B cell (primary cell): ENCODE data around the gene MAJIN. TPM values are rescaled to one million over a fixed set of nuclear protein-coding genes. Genes with fewer than 3 reads are reported as not detected.

Experiments used
- ATAC-seq: fragments of 200-7000 bp; cut with Tn5 transposase; one replicate; pipeline ENCODE4 v1.10.0; 2021; ENCODE audit warnings: low read depth, mild to moderate bottlenecking, moderate number of reproducible peaks, moderate library complexity
- CTCF ChIA-PET: fragments of 350-600 bp; sonication (Branson Sonifier 250); formaldehyde crosslinking; loops from one replicate; lab custom pipeline; 2021; ENCODE audit warnings: antibody characterized with exemption, inconsistent platforms; lab: Charles Lee
- POLR2A ChIA-PET: fragments of 350-600 bp; sonication (Branson Sonifier 250); formaldehyde crosslinking; loops from one replicate; lab custom pipeline; 2021; ENCODE audit warnings: antibody characterized with exemption; lab: Charles Lee
- DNase-seq: peaks from one replicate; pipeline ENCODE4 v3.0.0; 2013
- H2AFZ ChIP-seq: 2 replicates; pipeline ENCODE4 v1.6.1; 2012; ENCODE audit warnings: mild to moderate bottlenecking, low read depth, low read length; ENCODE audit not compliant: insufficient read depth, poor library complexity, severe bottlenecking
- H3K27ac ChIP-seq, 2 donors: 1 replicate in 1 of 2; 2 replicates in 1 of 2; pipeline ENCODE4 v1.5.1; 2012 to 2013; ENCODE audit warnings: low read length in 2 of 2, mild to moderate bottlenecking in 2 of 2, moderate library complexity in 1 of 2
- H3K27me3 ChIP-seq, 4 experiments: fragments of 200-600 bp in 1 of 4; sonication (generic) in 1 of 4; replicated peaks in 1 of 4; 1 replicate in 2 of 4; 2 replicates in 2 of 4; pipeline versions ENCODE4 v1.6.1 to v1.7.0; 2013 to 2016; ENCODE audit warnings: low read length in 3 of 4, mild to moderate bottlenecking in 2 of 4, mixed read lengths in 1 of 4, moderate library complexity in 1 of 4; ENCODE audit not compliant: insufficient read depth in 4 of 4, control insufficient read depth in 3 of 4; ENCODE audit errors: control extremely low read depth in 1 of 4
- H3K36me3 ChIP-seq, 2 experiments: replicated peaks in 1 of 2; 1 replicate in 1 of 2; 2 replicates in 1 of 2; pipeline versions ENCODE4 v1.6.1 to v1.7.1; 2013; ENCODE audit warnings: low read length in 1 of 2; ENCODE audit not compliant: insufficient read depth in 2 of 2, control insufficient read depth in 1 of 2; ENCODE audit errors: control extremely low read depth in 1 of 2, extremely low read depth in 1 of 2
- H3K4me1 ChIP-seq, 2 donors: fragments of 200-600 bp in 1 of 2; sonication (generic) in 1 of 2; 1 replicate in 1 of 2; 2 replicates in 1 of 2; pipeline versions ENCODE4 v1.5.1 to v1.6.1; 2013 to 2017; ENCODE audit warnings: low read length in 2 of 2; ENCODE audit not compliant: control insufficient read depth in 2 of 2, insufficient read depth in 2 of 2
- H3K4me2 ChIP-seq: replicated peaks from 2 replicates; pipeline ENCODE3; 2012; ENCODE audit warnings: mild to moderate bottlenecking, low read depth, low read length; ENCODE audit not compliant: poor library complexity, severe bottlenecking
- H3K4me3 ChIP-seq, 5 experiments: fragments of 200-600 bp in 1 of 5; sonication (generic) in 1 of 5; 1 replicate in 3 of 5; 2 replicates in 2 of 5; pipeline versions ENCODE4 v1.5.1 to v1.7.0; 2011 to 2016; ENCODE audit warnings: low read length in 4 of 5, mild to moderate bottlenecking in 4 of 5, low read depth in 2 of 5, control low read depth in 1 of 5, moderate library complexity in 1 of 5; ENCODE audit not compliant: insufficient read depth in 1 of 5; ENCODE audit errors: control extremely low read depth in 1 of 5, extremely low read depth in 1 of 5
- H3K79me2 ChIP-seq: fragments of 200-600 bp; sonication (generic); one replicate; pipeline ENCODE4 v1.6.0; 2016; ENCODE audit warnings: low read length; ENCODE audit not compliant: control insufficient read depth, insufficient read depth
- H3K9ac ChIP-seq: fragments of 200-600 bp; sonication (generic); 2 replicates; pipeline ENCODE4 v1.6.1; 2017; ENCODE audit warnings: mild to moderate bottlenecking, low read length, moderate library complexity
- H3K9me3 ChIP-seq, 3 donors: one replicate each; pipeline versions ENCODE4 v1.6.1 to v1.7.1; 2013; ENCODE audit warnings: low read length in 2 of 3; ENCODE audit not compliant: control insufficient read depth in 2 of 3, insufficient read depth in 1 of 3; ENCODE audit errors: control extremely low read depth in 1 of 3
- H4K20me1 ChIP-seq: 2 replicates; pipeline ENCODE4 v1.6.0; 2012; ENCODE audit warnings: mild to moderate bottlenecking, low read length; ENCODE audit not compliant: insufficient read depth, control insufficient read depth, poor library complexity, severe bottlenecking
- H3K27ac Mint-ChIP-seq: one replicate; pipeline ENCODE4 v1.8.0; 2021; ENCODE audit warnings: mixed read lengths
- H3K27me3 Mint-ChIP-seq: one replicate; pipeline ENCODE4 v1.8.0; 2021; ENCODE audit warnings: mixed read lengths
- H3K4me1 Mint-ChIP-seq: one replicate; pipeline ENCODE4 v1.8.0; 2021; ENCODE audit warnings: mixed read lengths
- H3K4me3 Mint-ChIP-seq: one replicate; pipeline ENCODE4 v1.8.0; 2021; ENCODE audit warnings: mixed read lengths
- H3K9me3 Mint-ChIP-seq: one replicate; pipeline ENCODE4 v1.8.0; 2022; ENCODE audit warnings: mixed read lengths; ENCODE audit not compliant: insufficient read depth
- EZH2 ChIP-seq: IDR thresholded peaks from 2 replicates; pipeline ENCODE4 v1.6.1; 2012; ENCODE audit warnings: borderline replicate concordance, low read depth, mild to moderate bottlenecking, moderate library complexity, low read length; ENCODE audit not compliant: insufficient read depth, poor library complexity, severe bottlenecking
- WGBS: methylation state at CpG from one replicate; pipeline ENCODE4 v1.1.5; 2013; ENCODE audit warnings: missing lambda C conversion rate; ENCODE audit not compliant: insufficient coverage; 5-methylcytosine and 5-hydroxymethylcytosine counted together
- intact Hi-C: fragments of 100-400 bp; cut with micrococcal nuclease; formaldehyde crosslinking; loops from one replicate; pipeline ENCODE4 v1.10.0; 2022
- polyA plus RNA-seq: library from polyadenylated mRNA; depleted of rRNA; stranded (reverse); fragments of >200 nt; gene quantifications from 2 replicates; pipeline ENCODE4 v1.2.3, GENCODE V29; 2012
- total RNA-seq, 2 donors: library from RNA; stranded (reverse); fragments of 120-200 nt in 1 of 2; gene quantifications; 1 replicate in 1 of 2; 2 replicates in 1 of 2; pipeline versions ENCODE4 v1.2.3 to v1.2.4, GENCODE V29; 2013 to 2022
- TF ChIP-seq, protein P1 (sequence below): fragments of 200-600 bp; IDR thresholded peaks from one replicate; pipeline ENCODE4 v1.8.0; 2022; ENCODE audit warnings: antibody characterized with exemption, mild to moderate bottlenecking

Gene MAJIN
- total and polyA plus RNA-seq, 2 donors (not counting 1 experiment from before 2014, with no cell fraction given), result 0.71 to 2.4 TPM

DNA sequence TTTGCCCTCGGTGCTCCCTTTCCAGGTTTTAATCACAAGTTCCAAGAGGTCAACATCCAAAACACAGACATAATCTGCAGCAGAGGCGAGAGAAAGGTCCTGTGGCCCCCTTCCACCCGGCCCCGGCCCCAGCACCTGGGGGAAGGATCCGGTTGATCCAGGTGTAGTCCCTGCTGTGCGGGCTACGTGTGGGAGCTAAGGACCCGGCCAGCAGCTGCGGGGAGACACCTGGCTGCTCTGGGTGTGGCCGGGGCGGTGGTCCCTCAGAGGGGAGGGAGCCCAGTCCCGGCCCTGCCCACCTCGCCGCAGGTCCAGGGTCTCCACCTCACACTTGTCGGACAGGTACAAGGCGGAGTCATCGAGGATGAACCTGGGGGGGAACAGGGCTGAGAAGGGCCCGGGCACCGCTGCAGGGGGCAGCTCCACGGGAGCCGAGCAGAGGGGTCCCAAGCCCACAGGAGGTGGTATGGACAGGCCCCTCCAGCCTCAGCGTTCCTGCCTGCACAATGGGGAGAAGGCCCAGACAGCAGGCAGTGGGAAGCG, 68.5 kb downstream of the MAJIN start:
- TF ChIP-seq, protein P1, sequence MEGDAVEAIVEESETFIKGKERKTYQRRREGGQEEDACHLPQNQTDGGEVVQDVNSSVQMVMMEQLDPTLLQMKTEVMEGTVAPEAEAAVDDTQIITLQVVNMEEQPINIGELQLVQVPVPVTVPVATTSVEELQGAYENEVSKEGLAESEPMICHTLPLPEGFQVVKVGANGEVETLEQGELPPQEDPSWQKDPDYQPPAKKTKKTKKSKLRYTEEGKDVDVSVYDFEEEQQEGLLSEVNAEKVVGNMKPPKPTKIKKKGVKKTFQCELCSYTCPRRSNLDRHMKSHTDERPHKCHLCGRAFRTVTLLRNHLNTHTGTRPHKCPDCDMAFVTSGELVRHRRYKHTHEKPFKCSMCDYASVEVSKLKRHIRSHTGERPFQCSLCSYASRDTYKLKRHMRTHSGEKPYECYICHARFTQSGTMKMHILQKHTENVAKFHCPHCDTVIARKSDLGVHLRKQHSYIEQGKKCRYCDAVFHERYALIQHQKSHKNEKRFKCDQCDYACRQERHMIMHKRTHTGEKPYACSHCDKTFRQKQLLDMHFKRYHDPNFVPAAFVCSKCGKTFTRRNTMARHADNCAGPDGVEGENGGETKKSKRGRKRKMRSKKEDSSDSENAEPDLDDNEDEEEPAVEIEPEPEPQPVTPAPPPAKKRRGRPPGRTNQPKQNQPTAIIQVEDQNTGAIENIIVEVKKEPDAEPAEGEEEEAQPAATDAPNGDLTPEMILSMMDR, result no peak
- H3K27ac ChIP-seq, result no peak overlapping the region
- H2AFZ ChIP-seq, result no peak overlapping the region
- H3K27me3 ChIP-seq, result no peaks in the 10 kb centered on the region
- no peaks in the 10 kb centered on the region for H3K27me3 Mint-ChIP-seq
- H3K4me3 Mint-ChIP-seq, result no peak overlapping the region
- no peaks in the 10 kb centered on the region for H3K79me2 ChIP-seq
- ATAC-seq, result no peak
- intact Hi-C loops, result no loop called here
- H3K9ac ChIP-seq, result no peak overlapping the region
- CTCF ChIA-PET, result interaction anchor here (1.3 kb wide), 1 partner anchor 55 kb away, joined by 3 read pairs; no protein-coding TSS in a partner anchor
- H3K9me3 ChIP-seq, result no peaks in the 10 kb centered on the region
- peaks cover 0 to 47% of the 10 kb centered on the region in 2 experiments for H3K36me3 ChIP-seq
- no peaks in the 10 kb centered on the region for H3K9me3 Mint-ChIP-seq
- H3K4me3 ChIP-seq, result no peak overlapping the region
- WGBS, result 98% methylated on average over 23 of the region's 23 CpGs
- H4K20me1 ChIP-seq, result no peaks in the 10 kb centered on the region
- no peak for DNase-seq
- H3K27ac Mint-ChIP-seq, result no peak overlapping the region
- no peaks in the 10 kb centered on the region for H3K4me1 ChIP-seq
- peaks cover 3% of the 10 kb centered on the region for H3K4me1 Mint-ChIP-seq
- no peak overlapping the region for H3K4me2 ChIP-seq
- POLR2A ChIA-PET, result no interaction called here

GRCh38 chr11:64902102-64902900, 69.6 kb downstream of the MAJIN start:
- H3K27me3 ChIP-seq, result no peaks in the 10 kb centered on the region
- H3K36me3 ChIP-seq, result peaks cover 0 to 52% of the 10 kb centered on the region in 2 experiments
- H3K4me2 ChIP-seq, result no peak overlapping the region
- no peak for ATAC-seq
- H3K27me3 Mint-ChIP-seq, result no peaks in the 10 kb centered on the region
- no peak overlapping the region for H3K27ac ChIP-seq
- DNase-seq, result no peak
- intact Hi-C loops, result no loop called here
- no peak overlapping the region for H3K4me3 Mint-ChIP-seq
- no peak overlapping the region for H3K9ac ChIP-seq
- H3K9me3 ChIP-seq, result no peaks in the 10 kb centered on the region
- no peaks in the 10 kb centered on the region for H3K9me3 Mint-ChIP-seq
- H3K4me1 Mint-ChIP-seq, result peaks cover 3% of the 10 kb centered on the region
- H4K20me1 ChIP-seq, result no peaks in the 10 kb centered on the region
- no peak overlapping the region for H3K27ac Mint-ChIP-seq
- TF ChIP-seq, protein P1, result no peak
- no peak for TF ChIP-seq EZH2
- ChIA-PET CTCF (no interaction called here), POLR2A (no interaction called here)
- H3K79me2 ChIP-seq, result no peaks in the 10 kb centered on the region
- no peak overlapping the region for H2AFZ ChIP-seq
- no peaks in the 10 kb centered on the region for H3K4me1 ChIP-seq
- 95% methylated on average over 30 of the region's 30 CpGs for WGBS
- H3K4me3 ChIP-seq, result no peak overlapping the region
